ENCODE measurements around the gene NOC4L.

GRCh38 chr12:132146098-132146497 lies 1.8 kb downstream of the NOC4L start:
- no peak for TF ChIP-seq CTCF (IDR thresholded peaks at IDR 0.05)
- TF ChIP-seq ZFX (IDR thresholded peaks at IDR 0.05; ENCODE audit: borderline replicate concordance): no peak
